HG02973 (cell line): ENCODE data around the gene DCUN1D2.

ENCODE experiments used
- ATAC-seq: cut with Tn5 transposase; IDR thresholded peaks from one replicate; pipeline ENCODE4 v1.9.1; 2021; ENCODE audit warnings: moderate library complexity; ENCODE audit not compliant: unreplicated experiment

Gene DCUN1D2

GRCh38 chr13:113411216-113412023, 79.1 kb downstream of the DCUN1D2 start:
- no peak for ATAC-seq

- ATAC-seq = no peak
These were observed 79.9 kb downstream of the DCUN1D2 start for GRCh38 chr13:113410472-113411201.

- no peak for ATAC-seq
These were observed 81.9 kb downstream of the DCUN1D2 start for GRCh38 chr13:113408562-113408961.

GRCh38 chr13:113407531-113408393, 82.7 kb downstream of the DCUN1D2 start:
- no peak for ATAC-seq

GRCh38 chr13:113407103-113407530, 83.4 kb downstream of the DCUN1D2 start:
- ATAC-seq = no peak

GRCh38 chr13:113406321-113407102, 84.0 kb downstream of the DCUN1D2 start:
- ATAC-seq = no peak
